Thyroid gland (tissue), 4 donors: ENCODE data around the gene ASIC3.

Experiments used
- CTCF ChIP-seq, 6 experiments: fragments of 200-600 bp in 3 of 6; fragments of 450-650 bp in 3 of 6; sonication (generic) in 3 of 6; IDR thresholded peaks; one replicate each; pipeline ENCODE4 v1.5.1; 2016 to 2019; ENCODE audit warnings: antibody characterized with exemption in 6 of 6, mild to moderate bottlenecking in 2 of 6, inconsistent platforms in 1 of 6, moderate library complexity in 1 of 6
- POLR2A ChIP-seq, 2 donors: fragments of 450-650 bp; IDR thresholded peaks; one replicate each; pipeline ENCODE4 v1.6.1; 2017; ENCODE audit warnings: antibody characterized with exemption in 2 of 2, mild to moderate bottlenecking in 2 of 2, moderate library complexity in 1 of 2

- TF ChIP-seq CTCF (IDR thresholded peaks at IDR 0.05) = no peak
- no peak for TF ChIP-seq POLR2A (IDR thresholded peaks at IDR 0.05)
Observed at GRCh38 chr7:151075662-151075971, 27.3 kb downstream of the ASIC3 start.
